Measurements from ENCODE around the gene SNAPIN.

The SNAPIN gene

GRCh38 chr1:153705484-153705883, 47.0 kb downstream of the SNAPIN start:
- H3F3A ChIP-seq (ENCODE audit: low read depth) = no peaks in the 10 kb centered on the region

GRCh38 chr1:153711026-153711425, 52.5 kb downstream of the SNAPIN start:
- H3K36me3 ChIP-seq (ENCODE audit: insufficient read depth, low read length) = no peaks in the 10 kb centered on the region
- H3K4me2 ChIP-seq (ENCODE audit: low read depth, low read length, poor library complexity, severe bottlenecking) = no peak overlapping the region
- H4K20me1 ChIP-seq (ENCODE audit: insufficient read depth, low read length, poor library complexity, severe bottlenecking) = no peaks in the 10 kb centered on the region
- no peaks in the 10 kb centered on the region for H3K9me2 ChIP-seq (replicated peaks; ENCODE audit: low read depth, low read length)
- no peaks in the 10 kb centered on the region for H3K79me2 ChIP-seq (ENCODE audit: insufficient read depth, low read length)
- H3K27me3 ChIP-seq (ENCODE audit: insufficient read depth, low read length, poor library complexity, severe bottlenecking) = no peaks in the 10 kb centered on the region
- H3K4me1 ChIP-seq (ENCODE audit: insufficient read depth, low read length, poor library complexity, severe bottlenecking) = peaks cover 3% of the 10 kb centered on the region
- H3K4me3 ChIP-seq (ENCODE audit: low read length, poor library complexity, severe bottlenecking) = no peak overlapping the region
- no peak overlapping the region for H3K9ac ChIP-seq (ENCODE audit: low read depth, low read length, poor library complexity, severe bottlenecking)
- no peaks in the 10 kb centered on the region for H3K9me3 ChIP-seq (ENCODE audit: insufficient read depth, low read depth, low read length)
- TF ChIP-seq CTCF (conservative IDR thresholded peaks at IDR 0.05; ENCODE audit: low read length) (no peak), EZH2phosphoT487 (IDR thresholded peaks at IDR 0.05; ENCODE audit: borderline replicate concordance) (no peak)
- no peak overlapping the region for H2AFZ ChIP-seq (ENCODE audit: low read length)
- no peaks in the 10 kb centered on the region for H3F3A ChIP-seq (ENCODE audit: low read depth)

More at GRCh38 chr1:153705484-153705883, 47.0 kb downstream of the SNAPIN start:
- H3K79me2 ChIP-seq (ENCODE audit: insufficient read depth, low read length) = no peaks in the 10 kb centered on the region
- H4K20me1 ChIP-seq (ENCODE audit: insufficient read depth, low read length, poor library complexity, severe bottlenecking) = no peaks in the 10 kb centered on the region
- H3K9me3 ChIP-seq (ENCODE audit: insufficient read depth, low read depth, low read length) = no peaks in the 10 kb centered on the region
- no peaks in the 10 kb centered on the region for H3K9me2 ChIP-seq (replicated peaks; ENCODE audit: low read depth, low read length)
- no peak overlapping the region for H3K4me2 ChIP-seq (ENCODE audit: low read depth, low read length, poor library complexity, severe bottlenecking)
- no peak overlapping the region for H3K9ac ChIP-seq (ENCODE audit: low read depth, low read length, poor library complexity, severe bottlenecking)
- H3K4me3 ChIP-seq (ENCODE audit: low read length, poor library complexity, severe bottlenecking) = no peak overlapping the region
- peaks cover 3% of the 10 kb centered on the region for H3K4me1 ChIP-seq (ENCODE audit: insufficient read depth, low read length, poor library complexity, severe bottlenecking)
- H3K36me3 ChIP-seq (ENCODE audit: insufficient read depth, low read length) = no peaks in the 10 kb centered on the region
- no peak overlapping the region for H2AFZ ChIP-seq (ENCODE audit: low read length)
- TF ChIP-seq CTCF (conservative IDR thresholded peaks at IDR 0.05; ENCODE audit: low read length) (no peak), EZH2phosphoT487 (IDR thresholded peaks at IDR 0.05; ENCODE audit: borderline replicate concordance) (no peak)
- no peaks in the 10 kb centered on the region for H3K27me3 ChIP-seq (ENCODE audit: insufficient read depth, low read length, poor library complexity, severe bottlenecking)

Measured in Loucy (cell line).